Stimulated activated CD4-positive, alpha-beta T cell treated with anti-CD3 and anti-CD28 coated beads, Interleukin-15, amount 100 ng/mL, for 24 hours (primary cell): Measurements from ENCODE around the gene UBL7.
"Not testable (repeated sequence)": the region's sequence is repeated elsewhere in the genome, so short reads cannot be mapped to it uniquely, and the experiment has no call there.

Experiments used
- DNase-seq: peaks from one replicate; pipeline ENCODE4 v3.0.0-alpha.2; 2020

UBL7 gene

DNA sequence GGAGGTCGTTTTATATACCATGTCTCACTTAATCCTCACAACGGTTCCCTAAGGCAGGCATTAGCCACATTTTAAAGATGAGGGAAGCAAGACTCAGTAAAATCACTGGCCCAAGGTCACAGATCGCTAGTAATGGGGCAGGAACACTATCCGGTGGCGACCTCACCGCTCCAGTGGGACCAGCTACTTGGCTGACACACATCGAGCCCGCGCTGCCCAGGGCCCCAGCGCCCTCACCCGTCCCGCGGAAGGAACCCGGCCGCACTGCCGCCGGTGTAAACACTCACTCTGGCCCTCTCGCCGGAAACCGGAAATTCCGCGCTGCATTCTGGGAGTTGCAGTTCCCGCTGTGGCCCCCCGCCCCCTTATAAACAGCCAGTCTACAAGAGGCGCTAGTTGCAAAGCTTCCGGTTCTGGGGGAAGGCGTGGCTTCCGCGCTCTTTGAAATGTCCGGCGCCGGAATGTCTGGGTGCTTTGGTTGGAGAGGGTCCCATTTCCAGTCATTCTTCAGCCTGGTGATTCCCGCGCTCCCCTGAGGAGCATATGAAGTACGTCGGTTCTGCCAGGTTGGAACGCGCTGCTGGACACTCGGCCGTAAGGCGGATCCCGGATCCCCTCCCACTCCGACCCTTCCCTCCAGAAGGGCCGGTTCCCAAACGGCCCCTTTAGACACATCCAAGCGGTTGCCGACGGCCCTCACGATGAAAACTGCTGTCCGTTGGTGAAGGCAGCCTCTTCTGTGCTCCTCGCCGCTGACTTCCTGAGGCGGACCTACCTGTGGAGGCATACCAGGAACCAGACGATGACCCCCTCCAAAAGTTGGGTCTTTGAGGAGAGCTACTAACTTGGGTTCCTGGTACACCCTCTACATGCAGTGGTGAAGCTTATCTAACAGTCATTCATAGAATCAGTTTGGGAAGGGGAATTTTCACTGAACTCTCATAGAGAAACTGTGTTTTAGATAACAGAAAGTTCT lies at the start of gene UBL7:
TSS of gene UBL7 (minus strand) at position 290 of the 976 bp plus-strand sequence. CDS start 2,293 bp downstream, outside the sequence.
- DNase-seq, result peak; percentile 99

DNA sequence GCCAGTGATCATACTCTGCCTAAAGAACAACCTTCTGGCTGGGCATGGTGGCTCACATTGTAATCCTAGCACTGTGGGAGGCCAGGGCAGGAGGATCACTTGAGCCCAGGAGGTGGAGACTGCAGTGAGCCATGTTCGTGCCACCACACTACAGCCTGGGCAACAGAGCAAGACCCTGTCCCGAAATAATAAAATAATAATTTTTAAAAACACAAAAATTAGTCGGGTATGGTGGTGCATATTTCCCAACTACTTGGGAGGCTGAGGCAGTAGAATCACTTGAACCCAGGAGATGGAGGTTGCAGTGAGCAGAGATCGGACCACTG lies 45.5 kb upstream of the UBL7 start:
- DNase-seq, result no peak

- DNase-seq, result no peak
Measured at GRCh38 chr15:74505837-74506514, 45.0 kb upstream of the UBL7 start.

- DNase-seq, result no peak
Measured at GRCh38 chr15:74504836-74505235, 43.9 kb upstream of the UBL7 start.

- no peak for DNase-seq
Measured at GRCh38 chr15:74504418-74504817, 43.5 kb upstream of the UBL7 start.

GRCh38 chr15:74502301-74502700 lies 41.3 kb upstream of the UBL7 start:
- DNase-seq, result no peak

DNA sequence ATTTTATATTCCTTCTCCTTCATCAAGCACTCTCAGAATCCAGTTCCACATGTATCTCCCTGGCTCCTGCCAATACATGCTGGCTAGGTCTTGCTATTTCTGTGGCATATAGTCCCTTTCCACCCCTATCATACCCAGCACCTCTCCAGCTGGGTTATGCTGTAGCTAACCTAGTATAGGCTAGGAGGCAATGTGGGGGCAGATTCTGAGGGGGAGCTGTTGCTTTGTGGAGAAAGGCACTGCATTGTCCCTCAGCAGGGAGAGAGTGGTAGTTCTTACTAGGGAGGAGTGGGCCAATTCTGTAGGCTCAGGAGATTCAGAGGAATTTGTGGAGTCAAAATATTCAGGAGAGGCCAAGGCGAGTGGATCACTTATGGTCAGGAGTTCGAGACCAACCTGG lies 39.4 kb upstream of the UBL7 start:
- DNase-seq, result no peak

GRCh38 chr15:74499366-74499765 lies 38.4 kb upstream of the UBL7 start:
- DNase-seq, result no peak

DNA sequence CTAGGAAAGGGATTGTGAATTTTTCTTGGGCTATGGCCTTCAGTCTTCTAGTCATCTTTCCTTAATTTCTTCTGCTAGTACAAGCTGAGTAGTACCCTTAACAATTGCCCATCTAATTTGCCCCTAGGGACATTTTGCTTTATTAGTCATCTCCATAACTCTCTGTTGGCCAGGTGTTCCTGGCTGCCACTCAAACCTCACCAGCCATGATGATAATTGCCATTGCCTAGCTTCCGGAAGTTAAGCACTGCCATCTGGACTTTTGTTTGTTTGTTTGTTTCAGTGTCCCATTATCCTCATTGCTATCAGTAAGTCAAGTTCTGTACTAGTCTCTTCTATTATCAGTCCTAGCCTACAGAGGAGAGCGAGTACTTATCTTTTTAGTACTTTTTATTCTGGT lies 36.6 kb upstream of the UBL7 start:
- DNase-seq, result no peak

GRCh38 chr15:74496648-74497047 lies 35.7 kb upstream of the UBL7 start:
- DNase-seq, result no peak

- DNase-seq, result no peak
Measured at GRCh38 chr15:74490339-74490689, 29.4 kb upstream of the UBL7 start.

- DNase-seq, result peak; percentile 83
Measured at GRCh38 chr15:74489518-74490338, 28.8 kb upstream of the UBL7 start.

GRCh38 chr15:74488776-74489175 lies 27.8 kb upstream of the UBL7 start:
- no peak for DNase-seq

DNA sequence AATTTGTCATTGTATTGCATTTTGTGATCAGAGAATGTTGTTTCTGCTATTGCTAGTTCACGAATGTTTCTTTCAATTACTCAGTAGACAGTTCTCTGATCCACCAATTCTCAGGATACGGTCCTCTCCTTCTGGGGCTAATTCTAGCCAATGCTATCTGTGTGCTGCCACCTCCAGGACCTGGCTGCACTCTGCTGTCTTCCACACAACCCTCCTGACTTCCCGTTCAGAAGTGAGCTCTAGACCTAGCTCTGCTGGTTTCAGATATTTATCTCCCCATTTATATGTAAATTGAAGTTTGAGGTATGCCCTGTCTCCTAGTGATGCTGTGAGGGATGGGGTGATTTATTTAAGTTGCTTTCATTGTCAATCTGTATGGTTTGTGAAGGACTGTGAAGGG lies 21.7 kb upstream of the UBL7 start:
- no peak for DNase-seq

GRCh38 chr15:74480364-74480763 lies 19.4 kb upstream of the UBL7 start:
- DNase-seq, result not testable (repeated sequence)

DNA sequence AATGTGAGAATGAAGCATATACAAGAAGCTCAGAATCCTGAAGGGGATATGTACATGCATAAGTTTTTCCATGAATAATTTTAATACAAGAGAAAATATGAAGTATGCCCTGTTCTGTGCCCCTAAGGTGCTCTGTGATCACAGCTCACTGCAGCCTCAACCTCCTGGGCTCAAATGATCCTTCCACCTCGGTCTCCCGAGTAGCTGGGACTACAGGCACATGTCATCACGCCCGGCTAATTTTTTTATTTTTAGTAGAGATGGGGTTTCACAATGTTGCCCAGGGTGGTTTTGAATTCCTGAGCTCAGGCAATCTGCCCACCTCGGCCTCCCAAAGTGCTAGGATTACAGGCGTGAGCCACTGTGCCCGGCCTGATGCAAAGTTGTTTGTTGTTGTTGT lies 10.7 kb upstream of the UBL7 start:
- not testable (repeated sequence) for DNase-seq

GRCh38 chr15:74470631-74471395 lies 9.9 kb upstream of the UBL7 start:
- DNase-seq, result no peak

- no peak for DNase-seq
Measured at GRCh38 chr15:74468341-74469032, 7.5 kb upstream of the UBL7 start.

- DNase-seq, result no peak
Measured at GRCh38 chr15:74466570-74466969, 5.6 kb upstream of the UBL7 start.

GRCh38 chr15:74464897-74465296 lies 3.9 kb upstream of the UBL7 start:
- no peak for DNase-seq

- DNase-seq, result no peak
Measured at GRCh38 chr15:74464216-74464615, 3.3 kb upstream of the UBL7 start.

DNA sequence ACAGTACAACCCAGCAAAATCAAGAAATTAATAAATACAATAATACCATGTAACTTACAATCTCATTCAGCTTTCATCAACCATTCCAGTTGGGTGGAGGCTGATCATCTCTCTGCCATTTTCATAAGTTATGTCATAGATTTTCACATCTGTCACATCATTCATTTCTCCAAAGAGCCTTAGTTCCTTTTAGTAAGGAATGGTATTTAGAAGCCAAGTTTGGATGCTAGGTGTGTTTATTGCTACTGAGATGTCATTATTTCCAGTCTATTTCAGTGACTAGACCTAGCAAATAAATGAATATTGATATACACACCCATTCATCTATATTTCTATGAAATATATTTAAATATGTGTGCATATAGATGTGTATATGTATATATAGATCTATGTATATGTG lies 2.7 kb upstream of the UBL7 start:
- DNase-seq, result no peak
